ENCODE measurements around the gene DOCK6. TPM values are rescaled to one million over a fixed set of nuclear protein-coding genes. Genes with fewer than 3 reads are reported as not detected.

DOCK6 gene
- total and polyA plus RNA-seq, 2 of the 13 experiments (the other 11 are each of a cell fraction or from before 2014, with no cell fraction given), result 5.4 to 38.1 TPM

GRCh38 chr19:11223200-11223599 is 39.1 kb downstream of the DOCK6 start:
- no TSS peak for BruUV-seq (replicated peaks)
- no peaks in the 10 kb centered on the region for H3K9me3 ChIP-seq (ENCODE audit: low read length)
- FAIRE-seq, result no peak
- in situ Hi-C loops (cut with HindIII; ENCODE audit: extremely low pct_ligation_motif_present, low pct_unique_long_range_greater_than_20kb), result no loop called here
- no peak overlapping the region for H3K4me3 ChIP-seq (replicated peaks in 1 of 3; ENCODE audit: insufficient read depth in 1 of 3, low read depth in 2 of 3, low read length in 3 of 3)
- no peak overlapping the region for H3K4me2 ChIP-seq (ENCODE audit: low read depth, low read length)
- H3K27ac ChIP-seq (ENCODE audit: extremely low read length, insufficient read depth, low read length), result no peak overlapping the region
- H3K79me2 ChIP-seq (ENCODE audit: insufficient read depth, low read length), result no peaks in the 10 kb centered on the region
- peaks cover 7 to 24% of the 10 kb centered on the region in 2 experiments; a peak in 4 of 5 replicates for H3K36me3 ChIP-seq (replicated peaks in 1 of 2; ENCODE audit: control insufficient read depth in 1 of 2, insufficient read depth in 2 of 2, low read length in 2 of 2)
- POLR2A ChIA-PET, result interaction anchor here (1.2 kb wide), 1 partner anchor 10 kb away, joined by 3 read pairs; no protein-coding TSS in a partner anchor
- intact Hi-C loops (cut with micrococcal nuclease; ENCODE audit: unreplicated experiment), result no loop called here
- no peak overlapping the region for H2AFZ ChIP-seq (ENCODE audit: low read length)
- no peak for DNase-seq (ENCODE audit: low spot score)
- WGBS (ENCODE audit: low lambda C conversion rate), result 93% methylated on average over 3 of the region's 3 CpGs
- CTCF ChIA-PET (ENCODE audit: low intra/inter-chr PET ratio, low total read pairs), result no interaction called here
- no peaks in the 10 kb centered on the region for H4K20me1 ChIP-seq (ENCODE audit: insufficient read depth, low read length)
- no peaks in the 10 kb centered on the region for H3K4me1 ChIP-seq (ENCODE audit: insufficient read depth, low read length)
- ATAC-seq, result no peak
- TF ChIP-seq NFYB (CRISPR knock-in tag; IDR thresholded peaks at IDR 0.05) (peak; percentile 69), STAG1 (CRISPR knock-in tag; IDR thresholded peaks at IDR 0.05) (no peak)
- H3K27me3 ChIP-seq (ENCODE audit: control insufficient read depth in 1 of 2, insufficient read depth in 2 of 2, low read length in 2 of 2), result no peaks in the 10 kb centered on the region
- H3K9ac ChIP-seq (ENCODE audit: insufficient read depth, low read depth, low read length), result no peak overlapping the region

GRCh38 chr19:11221082-11221598 is 41.2 kb downstream of the DOCK6 start:
- CTCF ChIA-PET (ENCODE audit: low intra/inter-chr PET ratio, low total read pairs), result no interaction called here
- no peak for FAIRE-seq
- H3K4me2 ChIP-seq (ENCODE audit: low read depth, low read length), result no peak overlapping the region
- POLR2A ChIA-PET, result no interaction called here
- peaks cover 6% of the 10 kb centered on the region; the same call in 1 of the 2 replicates for H3K9me3 ChIP-seq (ENCODE audit: low read length)
- no peak overlapping the region for H2AFZ ChIP-seq (ENCODE audit: low read length)
- H3K9ac ChIP-seq (ENCODE audit: insufficient read depth, low read depth, low read length), result no peak overlapping the region
- 95% methylated on average over 3 of the region's 3 CpGs for WGBS (ENCODE audit: low lambda C conversion rate)
- no peaks in the 10 kb centered on the region for H3K4me1 ChIP-seq (ENCODE audit: insufficient read depth, low read length)
- H3K27me3 ChIP-seq (ENCODE audit: control insufficient read depth in 1 of 2, insufficient read depth in 2 of 2, low read length in 2 of 2), result no peaks in the 10 kb centered on the region
- intact Hi-C loops (cut with micrococcal nuclease; ENCODE audit: unreplicated experiment), result no loop called here
- H4K20me1 ChIP-seq (ENCODE audit: insufficient read depth, low read length), result no peaks in the 10 kb centered on the region
- no peaks in the 10 kb centered on the region for H3K79me2 ChIP-seq (ENCODE audit: insufficient read depth, low read length)
- no peak for DNase-seq (ENCODE audit: low spot score)
- H3K36me3 ChIP-seq (replicated peaks in 1 of 2; ENCODE audit: control insufficient read depth in 1 of 2, insufficient read depth in 2 of 2, low read length in 2 of 2), result peaks cover 10 to 30% of the 10 kb centered on the region in 2 experiments; a peak in 4 of 5 replicates
- BruUV-seq (replicated peaks), result no TSS peak
- no peak overlapping the region for H3K4me3 ChIP-seq (replicated peaks in 1 of 3; ENCODE audit: insufficient read depth in 1 of 3, low read depth in 2 of 3, low read length in 3 of 3)
- no peak overlapping the region for H3K27ac ChIP-seq (ENCODE audit: extremely low read length, insufficient read depth, low read length)
- in situ Hi-C loops (cut with HindIII; ENCODE audit: extremely low pct_ligation_motif_present, low pct_unique_long_range_greater_than_20kb), result no loop called here
- no peak for ATAC-seq
- no peak for TF ChIP-seq KMT2B (CRISPR knock-in tag; IDR thresholded peaks at IDR 0.05)
- no peak for TF ChIP-seq FOXO4 (CRISPR knock-in tag; conservative IDR thresholded peaks at IDR 0.05)
- no peak for TF ChIP-seq ZNF609 (CRISPR knock-in tag; IDR thresholded peaks at IDR 0.05; ENCODE audit: borderline replicate concordance)
- TF ChIP-seq CEBPB (IDR thresholded peaks at IDR 0.05; ENCODE audit: borderline replicate concordance, low read depth, low read length), result no peak
- no peak for TF ChIP-seq ZEB1 (IDR thresholded peaks at IDR 0.05; ENCODE audit: insufficient replicate concordance, low read depth)
- no peak for TF ChIP-seq ZBTB26 (CRISPR knock-in tag; IDR thresholded peaks at IDR 0.05; ENCODE audit: borderline replicate concordance)
- TF ChIP-seq HOXA7 (CRISPR knock-in tag; IDR thresholded peaks at IDR 0.05), result no peak
- TF ChIP-seq ZNF530 (CRISPR knock-in tag; IDR thresholded peaks at IDR 0.05; ENCODE audit: low read depth), result no peak
- no peak for TF ChIP-seq ZNF205 (CRISPR knock-in tag; IDR thresholded peaks at IDR 0.05)

Data from HepG2 (cell line).